Measurements from ENCODE around the gene GTPBP1. TPM values are rescaled to one million over a fixed set of nuclear protein-coding genes. Genes with fewer than 3 reads are reported as not detected.

The GTPBP1 gene
- total and polyA plus RNA-seq, 2 donors = 27.8 to 30.8 TPM

DNA sequence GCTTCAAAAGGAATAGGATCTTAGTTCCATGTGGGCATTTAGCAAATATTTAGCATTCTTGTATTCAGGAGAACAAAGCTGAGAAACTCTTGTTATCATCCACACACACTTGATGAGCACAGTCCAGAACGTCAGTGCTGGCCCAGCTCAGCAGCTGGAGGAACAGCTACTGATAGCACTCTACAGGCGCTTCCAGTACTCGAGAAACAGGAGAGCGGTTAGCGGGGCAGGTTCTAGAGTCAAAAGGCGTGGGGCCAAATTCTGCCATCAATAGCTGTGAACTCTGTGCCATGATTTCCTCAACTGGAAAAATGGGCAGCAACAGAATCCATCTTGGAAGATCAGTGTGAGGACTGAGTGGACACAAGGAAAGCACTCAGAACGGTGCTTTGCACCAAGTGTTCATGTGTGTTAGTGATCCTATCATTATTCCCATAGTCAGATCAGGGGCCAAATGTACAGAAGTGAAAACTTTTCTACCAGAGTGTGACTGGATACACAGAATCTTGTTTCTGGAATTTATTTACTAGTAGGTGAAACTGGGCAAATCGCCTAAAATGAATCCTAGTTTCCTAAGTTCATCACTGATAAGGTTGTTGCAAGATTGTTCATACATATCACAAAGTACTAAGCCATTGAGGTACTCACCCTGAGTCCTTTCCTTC is 8.2 kb upstream of the GTPBP1 start:
- Histone ChIP-seq H3K27ac (ENCODE audit: low read depth) (no peak overlapping the region), H3K4me3 (ENCODE audit: low read depth, low read length) (no peak overlapping the region), H3K36me3 (ENCODE audit: insufficient read depth) (no peaks in the 10 kb centered on the region), H3K4me1 (ENCODE audit: insufficient read depth) (no peaks in the 10 kb centered on the region)
- WGBS = 64% methylated on average over 8 of the region's 8 CpGs
- DNase-seq (ENCODE audit: extremely low spot score) = no peak

DNA sequence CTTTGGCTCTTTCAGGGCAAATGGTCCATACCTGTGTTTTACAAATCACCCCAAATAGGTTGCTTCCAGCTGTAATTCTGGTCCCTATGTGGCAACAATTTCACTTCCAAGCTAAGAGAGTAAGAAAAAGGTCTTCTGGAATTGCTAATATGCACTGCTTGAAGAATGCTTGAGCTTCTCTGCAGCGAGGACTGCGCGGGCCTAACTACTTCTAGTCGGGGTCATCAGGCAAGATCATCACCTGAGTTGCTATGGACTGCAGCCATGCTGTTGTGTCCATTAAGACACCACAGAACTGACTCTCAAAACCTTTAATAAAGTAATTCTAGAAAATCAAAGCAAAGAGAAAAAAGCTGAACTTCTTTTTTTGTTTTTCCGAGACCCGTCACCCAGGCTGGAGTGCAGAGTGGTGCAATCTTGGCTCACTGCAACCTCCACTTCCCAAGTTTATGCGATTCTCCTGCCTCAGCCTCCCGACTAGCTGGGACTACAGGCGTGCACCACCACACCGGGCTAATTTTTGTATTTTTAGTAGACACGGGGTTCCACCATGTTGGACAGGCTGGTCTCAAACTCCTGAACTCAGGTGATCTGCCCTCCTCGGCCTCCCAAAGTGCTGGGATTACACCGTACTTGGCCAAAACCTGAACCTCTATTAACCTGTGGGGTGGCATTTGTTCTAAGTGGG is 7.2 kb upstream of the GTPBP1 start:
- 92% methylated on average over 13 of the region's 13 CpGs for WGBS
- H3K4me3 ChIP-seq (ENCODE audit: low read depth, low read length) = no peak overlapping the region
- DNase-seq (ENCODE audit: extremely low spot score) = no peak
- no peaks in the 10 kb centered on the region for H3K36me3 ChIP-seq (ENCODE audit: insufficient read depth)
- no peaks in the 10 kb centered on the region for H3K4me1 ChIP-seq (ENCODE audit: insufficient read depth)
- no peak overlapping the region for H3K27ac ChIP-seq (ENCODE audit: low read depth)

DNA sequence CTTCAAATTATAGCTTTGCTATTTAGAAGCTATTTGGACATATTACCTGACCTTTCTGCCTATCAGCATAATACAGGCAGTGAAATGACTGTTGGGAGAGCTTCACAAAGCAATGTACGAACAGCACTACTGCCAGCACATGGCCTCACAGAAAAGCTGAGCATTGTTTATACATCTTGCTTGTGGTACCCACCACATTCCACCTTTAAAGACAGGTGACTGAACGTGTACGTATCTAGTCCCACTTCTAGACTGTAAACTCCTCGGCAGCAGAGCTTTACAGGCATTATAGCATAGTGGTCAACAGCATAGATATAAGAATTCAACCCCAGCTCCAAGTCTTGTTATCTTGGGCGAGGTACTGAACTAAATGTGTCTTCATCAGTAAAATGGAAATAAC is 6.6 kb upstream of the GTPBP1 start:
- H3K36me3 ChIP-seq (ENCODE audit: insufficient read depth) = no peaks in the 10 kb centered on the region
- no peak for DNase-seq (ENCODE audit: extremely low spot score)
- WGBS = 41% methylated on average over 5 of the region's 5 CpGs

DNA sequence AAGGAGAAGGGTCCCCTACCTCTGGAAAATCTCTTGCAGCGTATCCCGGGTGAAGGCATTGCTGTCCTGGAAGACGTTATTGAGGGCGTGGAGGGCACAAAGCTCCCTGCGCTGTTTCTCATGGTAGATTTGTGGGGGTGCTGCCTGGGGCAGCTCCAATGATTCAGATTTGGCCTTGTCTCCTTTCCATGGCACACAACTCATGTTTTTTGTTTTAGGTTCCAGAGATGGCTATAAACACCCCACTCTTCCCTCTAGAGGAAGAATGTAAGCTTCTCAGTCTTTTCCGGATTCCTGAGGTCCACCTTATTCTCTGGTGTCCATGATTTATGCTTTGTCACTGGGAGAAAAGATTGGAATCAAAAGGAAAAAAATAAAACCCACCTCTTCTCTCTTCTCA is 6.0 kb upstream of the GTPBP1 start:
- H3K36me3 ChIP-seq (ENCODE audit: insufficient read depth) = no peaks in the 10 kb centered on the region
- whole genome bisulfite sequencing = 13% methylated on average over 6 of the region's 6 CpGs
- H3K4me3 ChIP-seq (ENCODE audit: low read depth, low read length) = peak overlapping the region; percentile 75
- H3K4me1 ChIP-seq (ENCODE audit: insufficient read depth) = no peaks in the 10 kb centered on the region
- H3K27ac ChIP-seq (ENCODE audit: low read depth) = no peak overlapping the region
- no peak for DNase-seq (ENCODE audit: extremely low spot score)

More for the DNA sequence above, 6.6 kb upstream of the GTPBP1 start:
- peak overlapping the region; percentile 29 for H3K27ac ChIP-seq (ENCODE audit: low read depth)
- no peaks in the 10 kb centered on the region for H3K4me1 ChIP-seq (ENCODE audit: insufficient read depth)
- peak overlapping the region; percentile 12 for H3K4me3 ChIP-seq (ENCODE audit: low read depth, low read length)

DNA sequence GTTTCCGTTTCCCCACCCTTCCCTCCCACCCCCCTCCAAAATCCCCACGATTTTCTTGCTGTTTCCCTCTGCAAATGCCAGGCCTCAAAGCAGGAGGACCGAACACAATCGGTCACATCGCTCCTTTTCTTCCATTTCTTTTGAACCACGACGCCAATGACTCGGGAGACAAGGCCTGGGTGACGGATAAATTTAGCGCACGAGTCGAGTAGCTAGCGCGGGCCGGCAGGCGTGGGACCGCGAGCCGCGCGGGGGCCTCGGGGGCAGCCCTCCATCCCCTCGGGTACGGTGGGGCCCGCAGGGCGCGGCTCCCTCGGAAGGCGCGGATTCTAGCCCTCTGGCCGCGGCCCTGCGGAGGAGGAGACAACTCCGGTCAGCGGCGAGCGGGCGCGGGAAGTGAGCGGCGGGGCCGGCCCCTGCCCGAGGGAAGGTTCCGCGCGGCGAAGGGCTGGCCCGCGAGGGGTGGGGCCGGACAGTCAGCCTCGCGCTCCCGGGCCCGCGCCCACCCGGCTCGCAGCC is 5.4 kb upstream of the GTPBP1 start:
- WGBS = under 1% methylated on average over 57 of the region's 57 CpGs
- Histone ChIP-seq H3K4me3 (ENCODE audit: low read depth, low read length) (peak overlapping the region; percentile 75), H3K4me1 (ENCODE audit: insufficient read depth) (no peaks in the 10 kb centered on the region), H3K27ac (ENCODE audit: low read depth) (peak overlapping the region; percentile 94), H3K36me3 (ENCODE audit: insufficient read depth) (no peaks in the 10 kb centered on the region)
- DNase-seq (ENCODE audit: extremely low spot score) = no peak

DNA sequence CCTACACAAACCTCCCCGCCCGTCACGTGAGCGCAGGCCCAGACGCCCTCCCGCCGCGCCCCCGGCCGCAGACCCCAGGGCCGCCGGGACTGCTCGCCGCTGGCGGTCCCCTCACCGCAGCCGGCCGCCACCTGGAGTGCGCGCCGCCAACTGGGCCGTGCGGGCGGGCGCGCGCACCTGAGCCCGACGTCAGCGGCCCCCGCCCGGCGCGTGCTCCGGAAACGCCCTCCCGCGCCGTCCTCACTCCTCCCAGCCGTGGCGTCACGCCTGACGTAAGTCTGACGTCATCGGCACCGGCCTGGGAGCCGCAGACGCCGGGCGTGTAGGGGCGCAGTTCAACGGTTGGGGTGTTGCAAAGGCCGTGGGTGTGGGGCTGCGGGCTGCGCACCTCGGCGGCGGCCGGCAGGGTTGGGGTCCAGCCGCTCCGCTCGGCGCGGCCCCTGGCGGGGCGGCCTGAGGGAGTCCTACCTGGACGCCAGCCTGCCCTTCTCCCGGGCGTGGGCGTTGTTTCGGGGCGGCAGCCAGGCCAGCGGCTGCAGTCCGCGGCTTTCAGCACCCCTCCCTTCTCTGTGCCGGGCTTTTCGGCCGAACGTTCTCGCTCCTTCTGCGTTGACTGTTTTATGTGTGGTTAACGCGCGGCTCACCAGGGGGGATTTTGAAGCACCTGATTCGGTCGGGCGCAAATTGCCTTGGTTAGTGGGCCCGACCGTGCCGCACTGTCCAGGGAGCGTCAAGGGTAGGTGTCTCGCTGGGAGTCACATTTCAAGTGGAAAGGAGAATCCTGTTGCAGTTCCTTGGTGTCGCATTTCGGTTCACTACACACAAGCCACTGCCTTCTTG is 4.7 kb upstream of the GTPBP1 start, which contains the start of gene JOSD1:
JOSD1 (minus strand) TSS at position 155 of the 840 bp plus-strand sequence. CDS start 956 bp downstream, outside the sequence.
- no peak for DNase-seq (ENCODE audit: extremely low spot score)
- Histone ChIP-seq H3K27ac (ENCODE audit: low read depth) (peak within 1 kb of the TSS; percentile 98), H3K36me3 (ENCODE audit: insufficient read depth) (no peaks in the 10 kb centered on the region), H3K4me3 (ENCODE audit: low read depth, low read length) (peak within 1 kb of the TSS; percentile 75), H3K4me1 (ENCODE audit: insufficient read depth) (no peaks in the 10 kb centered on the region)
- under 1% methylated on average over 94 of the region's 94 CpGs for WGBS

DNA sequence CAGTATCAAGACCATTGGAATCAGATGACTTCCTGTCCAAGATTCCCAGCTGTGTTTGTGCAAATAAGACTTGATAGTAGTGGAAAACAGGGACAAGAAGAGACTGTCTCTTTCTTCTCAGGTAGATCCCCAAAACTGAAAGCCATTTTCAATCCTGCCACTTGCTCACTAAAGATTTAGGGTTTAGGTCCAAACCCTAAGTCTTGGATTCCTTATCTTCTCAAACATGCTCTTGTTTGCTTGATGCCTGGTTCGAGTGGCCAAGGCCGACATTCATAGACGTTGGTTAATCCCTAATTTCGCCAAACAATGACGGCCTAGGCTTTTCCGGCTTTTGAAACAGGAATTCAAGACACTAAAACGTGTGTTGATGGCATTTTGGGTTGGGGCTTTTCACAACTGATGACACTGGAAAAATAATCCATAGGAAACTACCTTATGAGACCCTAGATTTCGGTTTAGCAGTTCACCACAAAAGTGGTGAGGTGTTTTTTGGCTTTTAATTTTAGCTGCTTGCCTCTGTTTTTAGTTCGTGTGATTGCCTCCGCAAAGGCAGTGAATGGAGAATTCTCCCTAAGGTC is 1.0 kb upstream of the GTPBP1 start:
- H3K4me1 ChIP-seq (ENCODE audit: insufficient read depth) = peaks cover 4% of the 10 kb centered on the region
- H3K4me3 ChIP-seq (ENCODE audit: low read depth, low read length) = no peak overlapping the region
- 9% methylated on average over 10 of the region's 10 CpGs for WGBS

DNA sequence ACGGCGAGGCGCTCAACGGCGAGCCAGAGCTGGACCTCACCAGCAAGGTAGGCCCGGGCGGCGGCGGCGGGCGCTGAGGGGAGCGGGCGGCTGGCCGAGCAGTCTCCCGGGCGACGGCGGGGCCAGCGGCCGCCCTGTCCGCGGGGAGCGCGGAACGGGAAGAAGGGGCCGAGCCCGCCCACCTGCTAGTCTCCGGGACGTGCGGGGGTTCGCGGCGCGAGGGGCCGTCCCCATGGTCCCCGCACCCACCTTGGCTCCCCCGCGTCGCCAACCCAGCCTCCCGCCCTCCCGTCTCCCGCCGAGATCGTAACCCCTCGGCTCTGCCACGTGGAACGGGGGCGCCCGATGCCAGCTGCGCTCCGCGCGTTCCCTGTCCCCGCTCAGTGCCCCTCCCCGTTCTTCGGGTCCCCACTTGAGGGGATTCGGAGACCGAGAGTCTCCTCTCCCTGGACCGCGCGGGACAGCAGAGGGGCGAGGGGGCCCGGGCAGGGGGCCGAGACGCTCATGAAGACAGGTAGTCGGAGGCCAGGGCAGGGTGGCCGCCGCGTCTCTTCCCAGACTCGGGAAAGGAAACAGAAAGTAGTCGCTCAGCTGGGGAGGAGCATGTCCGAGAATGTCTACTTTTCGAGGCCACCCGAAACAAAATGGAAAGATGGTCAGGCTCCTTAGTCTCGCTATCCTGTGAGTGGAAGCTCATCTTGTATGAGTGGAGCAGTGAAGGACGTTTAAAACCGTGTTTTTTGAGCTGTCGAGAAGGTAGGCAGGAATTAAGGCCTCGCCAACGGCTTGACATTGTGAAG is 557 bp downstream of the GTPBP1 start:
- H3K27ac ChIP-seq (ENCODE audit: low read depth) = peak overlapping the region; percentile 92
- peak overlapping the region; percentile 82 for H3K4me3 ChIP-seq (ENCODE audit: low read depth, low read length)
- peaks cover 4% of the 10 kb centered on the region for H3K4me1 ChIP-seq (ENCODE audit: insufficient read depth)
- H3K36me3 ChIP-seq (ENCODE audit: insufficient read depth) = no peaks in the 10 kb centered on the region
- under 1% methylated on average over 80 of the region's 80 CpGs for WGBS
- DNase-seq (ENCODE audit: extremely low spot score) = no peak

More for the DNA sequence above, 1.0 kb upstream of the GTPBP1 start:
- H3K36me3 ChIP-seq (ENCODE audit: insufficient read depth) = no peaks in the 10 kb centered on the region
- no peak overlapping the region for H3K27ac ChIP-seq (ENCODE audit: low read depth)
- no peak for DNase-seq (ENCODE audit: extremely low spot score)

DNA sequence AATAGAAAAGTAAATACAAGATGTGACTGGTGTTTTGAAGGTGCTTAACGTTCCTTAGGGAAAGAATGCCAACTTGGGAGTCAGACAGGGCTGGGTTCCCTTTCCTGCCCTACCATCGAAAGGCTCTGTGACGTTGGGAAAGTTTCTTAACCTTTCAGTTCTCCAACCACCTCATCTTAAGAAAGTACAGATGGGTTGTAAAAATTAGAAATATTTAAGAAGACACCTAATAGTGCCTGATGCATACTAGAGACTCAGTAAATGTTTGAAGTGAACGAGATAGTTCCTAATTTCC is 1.1 kb downstream of the GTPBP1 start:
- 2% methylated on average over 4 of the region's 4 CpGs for WGBS
- Histone ChIP-seq H3K36me3 (ENCODE audit: insufficient read depth) (no peaks in the 10 kb centered on the region), H3K4me3 (ENCODE audit: low read depth, low read length) (peak overlapping the region; percentile 82), H3K27ac (ENCODE audit: low read depth) (peak overlapping the region; percentile 92), H3K4me1 (ENCODE audit: insufficient read depth) (peaks cover 4% of the 10 kb centered on the region)
- no peak for DNase-seq (ENCODE audit: extremely low spot score)

DNA sequence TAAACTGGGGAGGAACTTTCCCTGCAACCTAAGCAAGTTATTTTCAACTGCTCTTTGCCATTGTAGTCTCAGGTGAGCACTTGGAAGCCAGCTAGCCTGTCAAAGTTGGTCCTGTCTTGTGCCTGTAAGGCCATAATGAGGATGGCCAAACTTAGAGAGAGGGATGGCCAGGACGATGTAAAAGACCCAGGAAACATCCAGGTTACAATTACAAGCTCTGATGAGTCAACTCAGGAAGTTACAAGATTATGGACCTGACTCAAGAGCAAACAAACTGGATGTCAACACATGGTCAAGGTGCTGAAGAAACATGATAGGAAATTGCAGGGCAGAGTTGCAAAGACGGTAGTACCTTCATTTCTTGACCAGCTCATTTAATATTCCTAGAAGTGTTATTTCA is 1.6 kb downstream of the GTPBP1 start:
- peaks cover 4% of the 10 kb centered on the region for H3K4me1 ChIP-seq (ENCODE audit: insufficient read depth)
- H3K4me3 ChIP-seq (ENCODE audit: low read depth, low read length) = no peak overlapping the region
- H3K27ac ChIP-seq (ENCODE audit: low read depth) = no peak overlapping the region
- WGBS = 45% methylated on average over 2 of the region's 2 CpGs
- no peaks in the 10 kb centered on the region for H3K36me3 ChIP-seq (ENCODE audit: insufficient read depth)
- no peak for DNase-seq (ENCODE audit: extremely low spot score)

DNA sequence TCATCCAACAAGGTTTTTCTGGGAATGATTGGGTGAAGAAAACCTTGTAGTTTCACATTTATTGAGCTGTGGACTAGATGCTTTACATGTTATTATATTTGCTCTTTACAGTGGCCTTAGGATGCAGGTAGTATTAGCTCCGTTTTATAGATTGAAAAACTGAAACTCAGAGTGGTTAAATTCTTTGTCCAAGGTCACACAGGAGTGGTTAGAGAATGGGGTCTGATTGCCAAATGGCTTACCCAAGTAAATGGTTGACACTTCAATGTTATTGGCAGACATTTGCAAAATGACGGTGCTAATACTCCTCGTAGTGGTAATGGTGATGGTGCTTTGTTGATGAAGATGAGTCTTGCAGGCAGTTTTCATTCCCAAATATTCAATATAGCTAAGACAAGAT is 2.2 kb downstream of the GTPBP1 start:
- Histone ChIP-seq H3K27ac (ENCODE audit: low read depth) (no peak overlapping the region), H3K4me3 (ENCODE audit: low read depth, low read length) (no peak overlapping the region), H3K36me3 (ENCODE audit: insufficient read depth) (no peaks in the 10 kb centered on the region), H3K4me1 (ENCODE audit: insufficient read depth) (peaks cover 4% of the 10 kb centered on the region)
- WGBS = 88% methylated on average over 3 of the region's 3 CpGs
- DNase-seq (ENCODE audit: extremely low spot score) = no peak

DNA sequence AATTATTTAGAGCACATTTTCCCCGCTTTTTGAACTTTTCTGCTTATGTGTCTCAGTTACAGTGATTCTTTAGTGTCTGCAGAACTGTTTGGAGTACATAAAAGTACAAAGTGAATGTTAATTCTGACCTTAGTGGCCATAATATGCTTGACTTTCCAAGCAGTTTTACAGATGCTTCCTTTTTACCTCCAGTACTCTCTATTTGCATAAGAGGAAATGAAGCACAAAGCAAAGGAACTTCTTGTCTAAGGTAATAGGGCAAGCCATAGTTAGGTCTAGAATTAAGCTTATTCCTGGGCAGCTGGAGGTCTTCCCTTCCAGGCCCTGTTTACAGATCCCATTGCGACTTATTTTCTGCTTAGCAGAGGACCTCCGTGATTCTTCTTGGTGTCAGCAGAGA is 3.6 kb downstream of the GTPBP1 start:
- Histone ChIP-seq H3K4me3 (ENCODE audit: low read depth, low read length) (no peak overlapping the region), H3K36me3 (ENCODE audit: insufficient read depth) (no peaks in the 10 kb centered on the region), H3K4me1 (ENCODE audit: insufficient read depth) (peaks cover 4% of the 10 kb centered on the region), H3K27ac (ENCODE audit: low read depth) (no peak overlapping the region)
- 84% methylated on average over 3 of the region's 3 CpGs for WGBS
- no peak for DNase-seq (ENCODE audit: extremely low spot score)

DNA sequence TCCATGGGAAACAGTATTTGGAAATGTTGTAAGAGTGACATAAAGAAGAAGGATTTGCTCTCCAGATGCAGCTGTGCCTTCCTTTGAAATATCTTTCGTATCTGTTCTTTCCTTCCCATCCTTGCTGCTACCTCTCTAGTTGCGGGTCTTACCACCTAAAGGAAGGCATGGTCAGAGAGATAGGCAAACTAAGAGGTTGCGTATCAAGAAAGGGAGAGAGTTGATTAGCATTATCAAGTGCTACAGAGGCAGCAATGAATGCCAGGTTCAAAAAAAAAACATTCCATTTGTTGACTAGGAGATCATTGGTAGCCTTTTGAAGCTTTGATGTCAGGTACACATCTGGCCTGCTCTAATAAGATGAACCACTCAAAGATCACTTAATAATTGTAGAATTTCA is 4.6 kb downstream of the GTPBP1 start:
- H3K4me3 ChIP-seq (ENCODE audit: low read depth, low read length) = no peak overlapping the region
- peaks cover 4% of the 10 kb centered on the region for H3K4me1 ChIP-seq (ENCODE audit: insufficient read depth)
- WGBS = 92% methylated on average over 3 of the region's 3 CpGs
- no peaks in the 10 kb centered on the region for H3K36me3 ChIP-seq (ENCODE audit: insufficient read depth)
- DNase-seq (ENCODE audit: extremely low spot score) = no peak
- no peak overlapping the region for H3K27ac ChIP-seq (ENCODE audit: low read depth)

All from urinary bladder (tissue), 4 donors.